Neural cell (in vitro differentiated cells): Measurements from ENCODE around the gene DKK2. TPM values are rescaled to one million over a fixed set of nuclear protein-coding genes. Genes with fewer than 3 reads are reported as not detected.
"Not testable (repeated sequence)": the region's sequence is repeated elsewhere in the genome, so short reads cannot be mapped to it uniquely, and the experiment has no call there.

Source experiments
- H2AFZ ChIP-seq: fragments of 200-600, 300-800 bp; sonication (generic), shearing (Covaris generic); 2 replicates; pipeline ENCODE4 v1.6.0; 2014; ENCODE audit warnings: low read depth, mild to moderate bottlenecking, antibody characterized with exemption, low read length, moderate library complexity
- H3F3A ChIP-seq: fragments of 200-600 bp; shearing (Covaris generic); 2 replicates; pipeline ENCODE4 v1.6.1; 2016; ENCODE audit warnings: mild to moderate bottlenecking, moderate library complexity, mixed read lengths, antibody characterized with exemption, low read length; ENCODE audit not compliant: insufficient read depth, poor library complexity, severe bottlenecking
- H3K27ac ChIP-seq: fragments of 200-600, 300-800 bp; sonication (generic), shearing (Covaris generic); 2 replicates; pipeline ENCODE4 v1.5.1; 2014; ENCODE audit warnings: mild to moderate bottlenecking, low read length, moderate library complexity
- H3K27me3 ChIP-seq: fragments of 300-800, 200-600 bp; sonication (generic), shearing (Covaris generic); 2 replicates; pipeline ENCODE4 v1.6.0; 2014; ENCODE audit warnings: mild to moderate bottlenecking, low read depth, low read length, moderate library complexity; ENCODE audit not compliant: insufficient read depth
- H3K36me3 ChIP-seq: fragments of 300-800, 200-600 bp; sonication (generic), shearing (Covaris generic); 2 replicates; pipeline ENCODE4 v1.5.1; 2014; ENCODE audit warnings: mild to moderate bottlenecking, antibody characterized with exemption, low read length, moderate library complexity; ENCODE audit not compliant: insufficient read depth
- H3K4me2 ChIP-seq: fragments of 300-800, 200-600 bp; sonication (generic), shearing (Covaris generic); 2 replicates; pipeline ENCODE4 v1.6.0; 2014; ENCODE audit warnings: mild to moderate bottlenecking, low read length
- H3K4me3 ChIP-seq: fragments of 300-800, 200-600 bp; sonication (generic), shearing (Covaris generic); 2 replicates; pipeline ENCODE4 v1.5.1; 2014; ENCODE audit warnings: mild to moderate bottlenecking, low read length, moderate library complexity
- H3K79me2 ChIP-seq: fragments of 200-600 bp; shearing (Covaris generic); replicated peaks from 2 replicates; pipeline ENCODE4 v1.6.0; 2014; ENCODE audit warnings: mild to moderate bottlenecking, low read length, moderate library complexity; ENCODE audit not compliant: insufficient read depth
- H3K9ac ChIP-seq: fragments of 300-800, 200-600 bp; sonication (generic), shearing (Covaris generic); 2 replicates; pipeline ENCODE4 v1.6.1; 2016; ENCODE audit warnings: mild to moderate bottlenecking, low read length, mixed read lengths
- H3K9me2 ChIP-seq: fragments of 200-600 bp; shearing (Covaris generic); 2 replicates; pipeline ENCODE4 v1.6.1; 2016; ENCODE audit warnings: mild to moderate bottlenecking, low read length, mixed read lengths; ENCODE audit not compliant: insufficient read depth
- H3K9me3 ChIP-seq: fragments of 200-600, 300-800 bp; sonication (generic), shearing (Covaris generic); 2 replicates; pipeline ENCODE4 v1.6.1; 2016; ENCODE audit warnings: mild to moderate bottlenecking, mixed run types, low read length, moderate library complexity, mixed read lengths
- H4K20me1 ChIP-seq: fragments of 200-600 bp; shearing (Covaris generic); 2 replicates; pipeline ENCODE4 v1.6.1; 2016; ENCODE audit warnings: mild to moderate bottlenecking, mixed run types; ENCODE audit not compliant: insufficient read depth
- EP300 ChIP-seq: fragments of 450-650 bp; conservative IDR thresholded peaks from 2 replicates; pipeline ENCODE4 v1.6.1; 2014; ENCODE audit warnings: antibody characterized with exemption, mild to moderate bottlenecking, moderate library complexity; ENCODE audit not compliant: poor library complexity, severe bottlenecking
- EZH2 ChIP-seq: fragments of 200-600, 300-800 bp; shearing (Covaris generic), sonication (generic); IDR thresholded peaks from 2 replicates; pipeline ENCODE4 v1.6.1; 2014; ENCODE audit warnings: antibody characterized with exemption, low read length, borderline replicate concordance, mild to moderate bottlenecking; ENCODE audit not compliant: insufficient read depth, poor library complexity, severe bottlenecking
- MXI1 ChIP-seq: fragments of 450-650 bp; conservative IDR thresholded peaks from 2 replicates; pipeline ENCODE4 v1.6.1; 2014; ENCODE audit warnings: antibody characterized with exemption, mild to moderate bottlenecking; ENCODE audit not compliant: poor library complexity, severe bottlenecking
- POLR2AphosphoS5 ChIP-seq: IDR thresholded peaks from 2 replicates; pipeline ENCODE4 v1.6.1; 2012
- RAD21 ChIP-seq: fragments of 450-650 bp; conservative IDR thresholded peaks from 2 replicates; pipeline ENCODE4 v1.6.1; 2014; ENCODE audit warnings: antibody characterized with exemption, mild to moderate bottlenecking, moderate library complexity
- SMC3 ChIP-seq: fragments of 450-650 bp; conservative IDR thresholded peaks from 2 replicates; pipeline ENCODE4 v1.6.1; 2014; ENCODE audit warnings: antibody characterized with exemption, mild to moderate bottlenecking, moderate library complexity; ENCODE audit not compliant: poor library complexity
- TAF1 ChIP-seq: IDR thresholded peaks from 2 replicates; pipeline ENCODE4 v1.6.1; 2012; ENCODE audit warnings: low read depth
- polyA plus RNA-seq: library from polyadenylated mRNA; depleted of rRNA; stranded (reverse); fragments of >200 nt; gene quantifications from 2 replicates; pipeline ENCODE4 v1.2.3, GENCODE V29; 2014
- TF ChIP-seq, protein P1 (sequence below): IDR thresholded peaks from 2 replicates; pipeline ENCODE4 v1.6.1; 2012; ENCODE audit warnings: borderline replicate concordance

The DKK2 gene
- polyA plus RNA-seq, 1 donor from 2014 or later: 0.33 TPM

DNA sequence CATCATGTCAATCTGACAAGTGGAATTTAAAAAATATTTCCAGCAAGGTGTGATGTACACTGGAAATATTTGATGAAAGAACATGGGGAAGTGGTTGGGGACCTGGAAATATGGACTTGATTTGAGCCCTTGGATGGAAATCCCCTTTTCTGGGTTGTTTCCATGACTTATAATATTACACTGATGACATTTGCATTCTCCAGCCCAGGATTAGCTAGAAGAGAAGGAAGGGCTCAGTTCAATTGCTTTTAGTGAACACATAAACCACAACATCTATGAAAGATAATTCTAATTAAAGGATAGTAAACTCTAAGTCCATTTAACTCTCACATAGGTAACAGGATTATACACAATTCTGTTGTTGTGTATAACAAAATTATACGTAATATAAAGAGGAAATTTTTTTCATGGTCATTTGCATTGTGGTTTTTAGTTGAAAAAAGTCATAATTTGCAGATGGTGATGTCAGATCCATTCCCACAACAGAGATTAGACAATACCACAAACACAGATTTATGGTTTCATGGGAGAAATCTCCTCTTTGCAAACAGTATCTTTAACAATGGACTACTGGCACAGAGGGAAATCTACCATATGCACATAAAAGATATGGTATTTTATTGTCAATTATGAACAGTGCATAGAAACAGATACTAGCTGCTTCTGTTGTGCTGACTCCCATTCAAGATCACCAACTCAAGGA, 126.5 kb downstream of the DKK2 start:
- Histone ChIP-seq H3K9ac (no peak overlapping the region), H3F3A (no peaks in the 10 kb centered on the region), H3K79me2 (no peaks in the 10 kb centered on the region), H3K27ac (no peak overlapping the region), H2AFZ (no peak overlapping the region), H3K36me3 (no peaks in the 10 kb centered on the region), H3K27me3 (no peaks in the 10 kb centered on the region), H3K4me2 (no peak overlapping the region), H4K20me1 (no peaks in the 10 kb centered on the region), H3K9me2 (no peaks in the 10 kb centered on the region), H3K9me3 (no peaks in the 10 kb centered on the region), H3K4me3 (no peak overlapping the region)
- TF ChIP-seq EZH2 (no peak), TAF1 (no peak), SMC3 (no peak), POLR2AphosphoS5 (no peak), EP300 (no peak), RAD21 (no peak), MXI1 (no peak)
- TF ChIP-seq, protein P1, sequence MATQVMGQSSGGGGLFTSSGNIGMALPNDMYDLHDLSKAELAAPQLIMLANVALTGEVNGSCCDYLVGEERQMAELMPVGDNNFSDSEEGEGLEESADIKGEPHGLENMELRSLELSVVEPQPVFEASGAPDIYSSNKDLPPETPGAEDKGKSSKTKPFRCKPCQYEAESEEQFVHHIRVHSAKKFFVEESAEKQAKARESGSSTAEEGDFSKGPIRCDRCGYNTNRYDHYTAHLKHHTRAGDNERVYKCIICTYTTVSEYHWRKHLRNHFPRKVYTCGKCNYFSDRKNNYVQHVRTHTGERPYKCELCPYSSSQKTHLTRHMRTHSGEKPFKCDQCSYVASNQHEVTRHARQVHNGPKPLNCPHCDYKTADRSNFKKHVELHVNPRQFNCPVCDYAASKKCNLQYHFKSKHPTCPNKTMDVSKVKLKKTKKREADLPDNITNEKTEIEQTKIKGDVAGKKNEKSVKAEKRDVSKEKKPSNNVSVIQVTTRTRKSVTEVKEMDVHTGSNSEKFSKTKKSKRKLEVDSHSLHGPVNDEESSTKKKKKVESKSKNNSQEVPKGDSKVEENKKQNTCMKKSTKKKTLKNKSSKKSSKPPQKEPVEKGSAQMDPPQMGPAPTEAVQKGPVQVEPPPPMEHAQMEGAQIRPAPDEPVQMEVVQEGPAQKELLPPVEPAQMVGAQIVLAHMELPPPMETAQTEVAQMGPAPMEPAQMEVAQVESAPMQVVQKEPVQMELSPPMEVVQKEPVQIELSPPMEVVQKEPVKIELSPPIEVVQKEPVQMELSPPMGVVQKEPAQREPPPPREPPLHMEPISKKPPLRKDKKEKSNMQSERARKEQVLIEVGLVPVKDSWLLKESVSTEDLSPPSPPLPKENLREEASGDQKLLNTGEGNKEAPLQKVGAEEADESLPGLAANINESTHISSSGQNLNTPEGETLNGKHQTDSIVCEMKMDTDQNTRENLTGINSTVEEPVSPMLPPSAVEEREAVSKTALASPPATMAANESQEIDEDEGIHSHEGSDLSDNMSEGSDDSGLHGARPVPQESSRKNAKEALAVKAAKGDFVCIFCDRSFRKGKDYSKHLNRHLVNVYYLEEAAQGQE: no peak

DNA sequence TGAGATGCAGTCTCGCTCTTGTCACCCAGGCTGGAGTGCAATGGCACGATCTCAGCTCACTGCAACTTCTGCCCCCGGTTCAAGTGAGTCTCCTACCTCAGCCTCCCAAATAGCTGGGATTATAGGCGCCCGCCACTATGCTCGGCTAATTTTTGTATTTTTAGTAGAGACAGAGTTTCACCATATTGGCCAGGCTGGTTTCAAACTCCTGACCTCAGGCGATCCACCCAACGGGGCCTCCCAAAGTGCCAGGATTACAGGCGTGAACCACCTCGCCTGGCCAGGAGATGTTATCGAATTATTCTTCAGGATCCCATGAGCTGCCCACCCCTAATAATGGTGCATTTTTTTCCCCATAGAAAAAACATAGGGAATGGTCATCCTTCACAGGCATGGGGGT, 128.1 kb downstream of the DKK2 start:
- H3K36me3 ChIP-seq, H4K20me1 ChIP-seq, H3F3A ChIP-seq, H3K9ac ChIP-seq, H3K9me3 ChIP-seq, H3K27ac ChIP-seq, H3K27me3 ChIP-seq, H3K79me2 ChIP-seq, H3K9me2 ChIP-seq, H3K4me2 ChIP-seq, H3K4me3 ChIP-seq, H2AFZ ChIP-seq: not testable (repeated sequence)

DNA sequence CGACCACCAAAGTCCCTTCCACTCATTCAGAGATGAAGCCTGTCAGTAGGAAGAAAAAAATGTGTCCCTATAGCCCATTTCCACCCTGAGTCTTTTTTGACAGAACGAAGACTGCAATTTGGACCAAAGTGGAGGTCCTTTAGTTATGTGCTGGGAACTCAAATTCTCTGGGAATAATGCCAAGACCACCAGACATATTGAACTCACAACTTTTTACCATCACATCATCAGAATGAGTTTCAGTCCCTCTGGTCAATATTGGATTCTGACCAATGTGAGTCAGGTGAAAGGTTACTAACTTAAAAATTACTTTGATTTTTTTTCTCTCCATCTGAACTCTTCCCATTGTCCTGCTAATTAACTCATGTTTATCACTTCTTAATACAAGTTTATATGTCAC, 128.9 kb downstream of the DKK2 start:
- Histone ChIP-seq H3F3A (no peaks in the 10 kb centered on the region), H3K9ac (no peak overlapping the region), H3K27me3 (no peaks in the 10 kb centered on the region), H3K4me2 (no peak overlapping the region), H3K79me2 (no peaks in the 10 kb centered on the region), H3K4me3 (no peak overlapping the region), H3K9me2 (no peaks in the 10 kb centered on the region), H3K27ac (no peak overlapping the region), H2AFZ (no peak overlapping the region), H3K36me3 (no peaks in the 10 kb centered on the region), H4K20me1 (no peaks in the 10 kb centered on the region), H3K9me3 (no peaks in the 10 kb centered on the region)
- TF ChIP-seq EP300: no peak
- TF ChIP-seq, protein P1: no peak
- no peak for TF ChIP-seq RAD21
- no peak for TF ChIP-seq MXI1
